Loucy (cell line): Measurements from ENCODE around the gene CACNA1I.
A peak's percentile ranks its signal among the peaks of the same experiment; 100 is the strongest.

Experiments used
- H2AFZ ChIP-seq: fragments of 200-600 bp; sonication (generic); 2 replicates; pipeline ENCODE4 v1.6.0; 2016; ENCODE audit warnings: antibody characterized with exemption, mild to moderate bottlenecking, low read length, moderate library complexity
- H3F3A ChIP-seq: fragments of 200-600 bp; 2 replicates; pipeline ENCODE4 v1.6.0; 2016; ENCODE audit warnings: antibody characterized with exemption, low read depth, mild to moderate bottlenecking
- H3K27me3 ChIP-seq: fragments of 200-600 bp; sonication (generic); 2 replicates; pipeline ENCODE4 v1.6.1; 2014; ENCODE audit warnings: low read length, mild to moderate bottlenecking; ENCODE audit not compliant: insufficient read depth, poor library complexity, severe bottlenecking
- H3K36me3 ChIP-seq: fragments of 200-600 bp; sonication (generic); 2 replicates; pipeline ENCODE4 v1.6.1; 2016; ENCODE audit warnings: low read length; ENCODE audit not compliant: insufficient read depth
- H3K4me1 ChIP-seq: fragments of 200-600 bp; sonication (generic); 2 replicates; pipeline ENCODE4 v1.5.1; 2014; ENCODE audit warnings: low read length, mild to moderate bottlenecking; ENCODE audit not compliant: insufficient read depth, poor library complexity, severe bottlenecking
- H3K4me2 ChIP-seq: fragments of 200-600 bp; sonication (generic); 2 replicates; pipeline ENCODE4 v1.6.0; 2014; ENCODE audit warnings: antibody characterized with exemption, low read length, low read depth, mild to moderate bottlenecking; ENCODE audit not compliant: poor library complexity, severe bottlenecking
- H3K4me3 ChIP-seq: fragments of 200-600 bp; sonication (generic); 2 replicates; pipeline ENCODE4 v1.5.1; 2014; ENCODE audit warnings: low read length, mild to moderate bottlenecking, mixed read lengths; ENCODE audit not compliant: poor library complexity, severe bottlenecking
- H3K79me2 ChIP-seq: fragments of 200-600 bp; sonication (generic); 2 replicates; pipeline ENCODE4 v1.6.1; 2014; ENCODE audit warnings: low read length; ENCODE audit not compliant: insufficient read depth
- H3K9ac ChIP-seq: fragments of 200-600 bp; sonication (generic); 2 replicates; pipeline ENCODE4 v1.6.0; 2014; ENCODE audit warnings: mild to moderate bottlenecking, low read depth, low read length, moderate library complexity; ENCODE audit not compliant: poor library complexity, severe bottlenecking
- H3K9me2 ChIP-seq: fragments of 200-600 bp; sonication (generic); replicated peaks from 2 replicates; pipeline ENCODE4 v1.6.1; 2016; ENCODE audit warnings: low read depth, low read length, mixed read lengths
- H3K9me3 ChIP-seq: fragments of 200-600 bp; sonication (generic); 2 replicates; pipeline ENCODE4 v1.6.1; 2014; ENCODE audit warnings: mild to moderate bottlenecking, antibody characterized with exemption, low read length, low read depth; ENCODE audit not compliant: insufficient read depth
- H4K20me1 ChIP-seq: fragments of 200-600 bp; sonication (generic); 2 replicates; pipeline ENCODE4 v1.6.0; 2014; ENCODE audit warnings: antibody characterized with exemption, low read length, mild to moderate bottlenecking; ENCODE audit not compliant: insufficient read depth, poor library complexity, severe bottlenecking
- EZH2phosphoT487 ChIP-seq: fragments of 200-600 bp; IDR thresholded peaks from 2 replicates; pipeline ENCODE4 v1.6.1; 2018; ENCODE audit warnings: antibody characterized with exemption, mild to moderate bottlenecking, moderate library complexity, borderline replicate concordance
- TF ChIP-seq, protein P1 (sequence below): fragments of 200-600 bp; sonication (generic); conservative IDR thresholded peaks from 2 replicates; pipeline ENCODE4 v1.5.1; 2014; ENCODE audit warnings: mild to moderate bottlenecking, antibody characterized with exemption, low read length

Gene CACNA1I

DNA sequence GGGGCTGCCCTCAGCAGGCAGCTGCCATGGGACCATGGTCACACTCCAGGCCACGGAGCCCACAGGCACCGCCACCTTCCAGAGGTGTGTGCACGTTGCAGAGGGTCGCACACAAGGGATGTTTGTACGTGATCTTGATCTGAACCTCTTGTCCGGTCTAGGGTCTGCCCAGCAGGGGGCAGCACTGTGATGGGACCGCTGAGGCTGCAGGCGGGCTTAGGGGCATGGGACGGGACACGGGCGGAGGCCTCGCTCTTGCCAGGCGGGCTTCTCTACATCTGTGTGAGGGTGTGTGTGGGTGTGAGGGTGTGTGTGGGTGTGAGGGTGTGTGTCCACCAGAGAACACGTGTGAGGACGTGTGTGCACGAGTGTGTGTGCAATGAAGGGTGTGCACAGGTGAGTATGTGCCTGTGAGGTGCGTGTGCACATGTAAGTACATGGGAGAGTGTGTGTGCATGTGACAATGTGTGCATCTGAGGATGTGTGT lies 52.4 kb downstream of the CACNA1I start:
- H3K27me3 ChIP-seq, result no peaks in the 10 kb centered on the region
- TF ChIP-seq EZH2phosphoT487, result no peak
- TF ChIP-seq, protein P1, sequence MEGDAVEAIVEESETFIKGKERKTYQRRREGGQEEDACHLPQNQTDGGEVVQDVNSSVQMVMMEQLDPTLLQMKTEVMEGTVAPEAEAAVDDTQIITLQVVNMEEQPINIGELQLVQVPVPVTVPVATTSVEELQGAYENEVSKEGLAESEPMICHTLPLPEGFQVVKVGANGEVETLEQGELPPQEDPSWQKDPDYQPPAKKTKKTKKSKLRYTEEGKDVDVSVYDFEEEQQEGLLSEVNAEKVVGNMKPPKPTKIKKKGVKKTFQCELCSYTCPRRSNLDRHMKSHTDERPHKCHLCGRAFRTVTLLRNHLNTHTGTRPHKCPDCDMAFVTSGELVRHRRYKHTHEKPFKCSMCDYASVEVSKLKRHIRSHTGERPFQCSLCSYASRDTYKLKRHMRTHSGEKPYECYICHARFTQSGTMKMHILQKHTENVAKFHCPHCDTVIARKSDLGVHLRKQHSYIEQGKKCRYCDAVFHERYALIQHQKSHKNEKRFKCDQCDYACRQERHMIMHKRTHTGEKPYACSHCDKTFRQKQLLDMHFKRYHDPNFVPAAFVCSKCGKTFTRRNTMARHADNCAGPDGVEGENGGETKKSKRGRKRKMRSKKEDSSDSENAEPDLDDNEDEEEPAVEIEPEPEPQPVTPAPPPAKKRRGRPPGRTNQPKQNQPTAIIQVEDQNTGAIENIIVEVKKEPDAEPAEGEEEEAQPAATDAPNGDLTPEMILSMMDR, result peak; percentile 83

DNA sequence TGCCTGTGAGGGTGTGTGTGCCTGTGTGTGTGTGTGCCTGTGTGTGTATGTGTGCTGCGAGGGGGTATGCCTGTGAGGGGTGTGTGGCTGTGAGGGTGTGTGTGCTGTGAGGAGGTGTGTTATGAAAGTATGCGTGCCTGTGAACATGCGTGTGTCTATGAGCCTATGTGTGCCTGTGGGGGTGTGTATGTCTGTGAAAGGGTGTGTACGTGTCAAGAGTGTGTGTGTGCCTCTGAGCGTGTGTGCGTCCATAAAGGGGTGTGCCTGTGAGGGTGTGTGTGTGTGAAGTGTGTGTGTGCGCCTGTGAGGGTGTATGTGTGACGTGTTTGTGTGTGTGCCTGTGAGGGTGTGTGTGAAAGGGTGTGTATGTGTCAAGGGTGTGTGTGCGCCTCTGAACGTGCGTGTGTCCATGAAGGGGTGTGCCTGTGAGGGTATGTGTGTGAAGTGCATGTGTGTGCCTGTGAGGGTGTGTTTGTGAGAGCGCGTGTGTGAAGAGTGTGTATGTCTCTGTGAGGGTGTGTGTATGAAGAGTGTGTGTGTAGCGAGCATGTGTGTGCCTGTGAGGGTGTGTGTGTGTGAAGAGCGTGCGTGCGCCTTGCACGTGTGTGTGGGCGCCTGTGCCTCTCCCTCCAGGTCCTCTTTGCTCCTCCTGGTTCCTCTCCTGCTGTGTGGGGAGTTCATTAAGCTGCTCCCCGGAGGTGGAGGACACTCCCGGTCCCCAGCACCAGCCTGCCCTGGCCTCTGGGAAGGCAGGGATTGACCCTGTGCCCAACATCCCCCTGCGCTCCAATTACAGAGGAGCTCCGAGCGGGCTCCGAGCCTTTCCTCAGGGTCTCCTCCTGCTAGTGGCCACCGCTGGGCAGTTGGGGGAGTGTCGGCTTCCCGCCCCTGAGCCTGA lies 53.3 kb downstream of the CACNA1I start:
- no peaks in the 10 kb centered on the region for H4K20me1 ChIP-seq
- H3K9me3 ChIP-seq, result no peaks in the 10 kb centered on the region
- no peaks in the 10 kb centered on the region for H3F3A ChIP-seq
- no peak for TF ChIP-seq EZH2phosphoT487
- TF ChIP-seq, protein P1, result no peak
- H3K4me1 ChIP-seq, result no peaks in the 10 kb centered on the region
- H3K9ac ChIP-seq, result no peak overlapping the region
- H2AFZ ChIP-seq, result no peak overlapping the region
- H3K9me2 ChIP-seq, result no peaks in the 10 kb centered on the region
- H3K4me3 ChIP-seq, result no peak overlapping the region
- H3K79me2 ChIP-seq, result no peaks in the 10 kb centered on the region
- no peaks in the 10 kb centered on the region for H3K36me3 ChIP-seq
- no peak overlapping the region for H3K4me2 ChIP-seq
- H3K27me3 ChIP-seq, result no peaks in the 10 kb centered on the region

More for the DNA sequence above, 52.4 kb downstream of the CACNA1I start:
- Histone ChIP-seq H3K4me2 (no peak overlapping the region), H3K4me3 (no peak overlapping the region), H3K4me1 (no peaks in the 10 kb centered on the region), H3K9me2 (no peaks in the 10 kb centered on the region), H3K36me3 (no peaks in the 10 kb centered on the region), H2AFZ (no peak overlapping the region), H3K79me2 (no peaks in the 10 kb centered on the region), H3K9me3 (no peaks in the 10 kb centered on the region), H4K20me1 (no peaks in the 10 kb centered on the region), H3F3A (no peaks in the 10 kb centered on the region), H3K9ac (no peak overlapping the region)

DNA sequence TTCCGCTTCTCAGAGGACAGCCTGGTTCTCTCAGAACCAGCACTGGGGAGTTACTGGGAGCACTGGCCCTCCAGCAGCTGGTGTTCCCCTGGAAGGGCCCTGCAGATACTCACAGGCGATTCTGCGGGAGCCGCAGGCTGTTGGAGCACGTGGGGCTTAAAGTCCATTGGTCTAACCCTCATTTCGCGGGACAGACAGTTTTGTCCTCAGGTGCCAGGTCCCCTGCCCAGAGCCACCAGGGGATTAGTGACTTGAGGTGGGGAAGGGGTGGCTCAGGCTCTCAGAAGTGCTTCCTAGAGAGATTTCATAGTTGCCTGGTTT lies 53.9 kb downstream of the CACNA1I start:
- Histone ChIP-seq H3K4me2 (no peak overlapping the region), H3K36me3 (no peaks in the 10 kb centered on the region), H3K9me2 (no peaks in the 10 kb centered on the region), H3K4me3 (no peak overlapping the region), H3K27me3 (no peaks in the 10 kb centered on the region), H3F3A (no peaks in the 10 kb centered on the region), H3K9me3 (no peaks in the 10 kb centered on the region), H2AFZ (no peak overlapping the region), H3K4me1 (no peaks in the 10 kb centered on the region), H3K9ac (no peak overlapping the region), H3K79me2 (no peaks in the 10 kb centered on the region), H4K20me1 (no peaks in the 10 kb centered on the region)
- TF ChIP-seq, protein P1, result no peak
- no peak for TF ChIP-seq EZH2phosphoT487
